Colonic mucosa (tissue), 4 donors: ENCODE measurements around the gene PRKCA. TPM values are rescaled to one million over a fixed set of nuclear protein-coding genes. Genes with fewer than 3 reads are reported as not detected.

Source experiments
- DNase-seq: peaks from one replicate; pipeline ENCODE4 v3.0.0-alpha.2; 2020
- H3K27ac ChIP-seq: fragments of 200-600 bp; one replicate; pipeline ENCODE4 v1.8.0; 2021
- H3K27me3 ChIP-seq: fragments of 200-600 bp; one replicate; pipeline ENCODE4 v1.8.0; 2021
- H3K36me3 ChIP-seq: fragments of 200-600 bp; one replicate; pipeline ENCODE4 v1.8.0; 2021
- H3K4me1 ChIP-seq: fragments of 200-600 bp; one replicate; pipeline ENCODE4 v1.8.0; 2021; ENCODE audit warnings: mild to moderate bottlenecking
- H3K4me3 ChIP-seq: fragments of 200-600 bp; one replicate; pipeline ENCODE4 v1.8.0; 2021
- H3K9ac ChIP-seq, 2 donors: one replicate each; pipeline ENCODE4 v1.7.0; 2013; ENCODE audit warnings: control low read depth in 2 of 2, low read depth in 2 of 2, low read length in 2 of 2
- H3K9me3 ChIP-seq: fragments of 200-600 bp; one replicate; pipeline ENCODE4 v1.8.0; 2021
- CTCF ChIP-seq: fragments of 200-600 bp; IDR thresholded peaks from one replicate; pipeline ENCODE4 v1.8.0; 2022; ENCODE audit warnings: antibody characterized with exemption, mild to moderate bottlenecking
- intact Hi-C: fragments of 100-400 bp; cut with DNase I; formaldehyde crosslinking; loops from one replicate; pipeline ENCODE4 v1.14.1; 2022
- total RNA-seq, 2 donors: library from RNA; stranded (reverse); fragmentation: NEBNext Ultra II Directional in 1 of 2; extraction: Animal tissue kit (Norgen Biotek cat#: 25700) in 1 of 2; gene quantifications; one replicate each; pipeline ENCODE4 v1.2.1, GENCODE V29; 2021
- donor health status: healthy.
- donor health status: DM: no; HTN: no; CAD: no.
- donor health status: DM: no; HTN: no; CAD: no.

Gene PRKCA
- total RNA-seq, 2 donors from 2014 or later: 40.0 to 41.8 TPM

- no peak for DNase-seq
- H3K9me3 ChIP-seq: no peaks in the 10 kb centered on the region
- H3K36me3 ChIP-seq: no peaks in the 10 kb centered on the region
- no peak overlapping the region for H3K9ac ChIP-seq
- H3K27me3 ChIP-seq: no peaks in the 10 kb centered on the region
- no peak for TF ChIP-seq CTCF
- H3K4me1 ChIP-seq: no peaks in the 10 kb centered on the region
- intact Hi-C loops: no loop called here
- H3K4me3 ChIP-seq: no peak overlapping the region
- H3K27ac ChIP-seq: no peak overlapping the region
These were observed 352.4 kb downstream of the PRKCA start for GRCh38 chr17:66654764-66655163.

GRCh38 chr17:66655461-66655860 lies 353.0 kb downstream of the PRKCA start:
- Histone ChIP-seq H3K4me3 (no peak overlapping the region), H3K27me3 (no peaks in the 10 kb centered on the region), H3K9ac (no peak overlapping the region), H3K27ac (no peak overlapping the region), H3K36me3 (no peaks in the 10 kb centered on the region), H3K4me1 (no peaks in the 10 kb centered on the region), H3K9me3 (no peaks in the 10 kb centered on the region)
- no peak for DNase-seq
- no peak for TF ChIP-seq CTCF
- intact Hi-C loops: no loop called here

- no peak for DNase-seq
- no peaks in the 10 kb centered on the region for H3K4me1 ChIP-seq
- H3K9me3 ChIP-seq: no peaks in the 10 kb centered on the region
- intact Hi-C loops: no loop called here
- H3K9ac ChIP-seq: no peak overlapping the region
- H3K27ac ChIP-seq: no peak overlapping the region
- TF ChIP-seq CTCF: no peak
- no peaks in the 10 kb centered on the region for H3K27me3 ChIP-seq
- no peaks in the 10 kb centered on the region for H3K36me3 ChIP-seq
- no peak overlapping the region for H3K4me3 ChIP-seq
These were observed 353.4 kb downstream of the PRKCA start for GRCh38 chr17:66655861-66656260.

- H3K4me3 ChIP-seq: no peak overlapping the region
- H3K4me1 ChIP-seq: no peaks in the 10 kb centered on the region
- H3K27me3 ChIP-seq: no peaks in the 10 kb centered on the region
- H3K9ac ChIP-seq: no peak overlapping the region
- no peak for TF ChIP-seq CTCF
- intact Hi-C loops: no loop called here
- H3K27ac ChIP-seq: no peak overlapping the region
- H3K36me3 ChIP-seq: no peaks in the 10 kb centered on the region
- no peaks in the 10 kb centered on the region for H3K9me3 ChIP-seq
- DNase-seq: no peak
These were observed 359.2 kb downstream of the PRKCA start for GRCh38 chr17:66661411-66662256.

GRCh38 chr17:66662496-66662895 lies 360.1 kb downstream of the PRKCA start:
- Histone ChIP-seq H3K9me3 (no peaks in the 10 kb centered on the region), H3K36me3 (no peaks in the 10 kb centered on the region), H3K27ac (no peak overlapping the region), H3K4me3 (no peak overlapping the region), H3K9ac (no peak overlapping the region), H3K27me3 (no peaks in the 10 kb centered on the region), H3K4me1 (no peaks in the 10 kb centered on the region)
- no peak for TF ChIP-seq CTCF
- intact Hi-C loops: no loop called here
- DNase-seq: no peak
